RWPE2 (cell line): Measurements from ENCODE around the gene IRF2BP2.

Source experiments
- ATAC-seq: fragments of 200-7000 bp; cut with Tn5 transposase; 3 replicates; pipeline ENCODE4 v1.9.1; 2021; ENCODE audit warnings: low read depth
- DNase-seq: peaks from one replicate; pipeline ENCODE4 v3.0.0-alpha.2; 2020; ENCODE audit warnings: low spot score
- H3K27ac ChIP-seq: fragments of 450-650 bp; 2 replicates; pipeline ENCODE4 v1.5.1; 2017; ENCODE audit warnings: mild to moderate bottlenecking; ENCODE audit not compliant: poor library complexity, severe bottlenecking
- H3K27me3 ChIP-seq: fragments of 250-450 bp; sonication (Bioruptor Pico); 2 replicates; pipeline ENCODE4 v1.5.1; 2021; ENCODE audit warnings: mild to moderate bottlenecking, moderate library complexity; ENCODE audit not compliant: insufficient read depth, poor library complexity, severe bottlenecking
- H3K36me3 ChIP-seq: fragments of 250-450 bp; sonication (Bioruptor Pico); 2 replicates; pipeline ENCODE4 v1.5.1; 2020; ENCODE audit warnings: low read depth, mild to moderate bottlenecking, moderate library complexity
- H3K4me1 ChIP-seq: fragments of 250-450 bp; sonication (Bioruptor Pico); 2 replicates; pipeline ENCODE4 v1.5.1; 2021; ENCODE audit warnings: mild to moderate bottlenecking, moderate library complexity; ENCODE audit not compliant: insufficient read depth, poor library complexity, severe bottlenecking
- H3K4me3 ChIP-seq: fragments of 250-450 bp; sonication (Bioruptor Pico); 2 replicates; pipeline ENCODE4 v1.5.1; 2021; ENCODE audit warnings: mild to moderate bottlenecking, moderate library complexity; ENCODE audit not compliant: severe bottlenecking
- H3K9me3 ChIP-seq: fragments of 250-450 bp; sonication (Bioruptor Pico); 2 replicates; pipeline ENCODE4 v1.5.1; 2021; ENCODE audit warnings: mild to moderate bottlenecking, moderate library complexity; ENCODE audit not compliant: severe bottlenecking
- TF ChIP-seq, protein P1 (sequence below): fragments of 450-650 bp; IDR thresholded peaks from one replicate; pipeline ENCODE4 v1.5.1; 2017; ENCODE audit warnings: mild to moderate bottlenecking, moderate library complexity; ENCODE audit not compliant: poor library complexity, severe bottlenecking

The IRF2BP2 gene

DNA sequence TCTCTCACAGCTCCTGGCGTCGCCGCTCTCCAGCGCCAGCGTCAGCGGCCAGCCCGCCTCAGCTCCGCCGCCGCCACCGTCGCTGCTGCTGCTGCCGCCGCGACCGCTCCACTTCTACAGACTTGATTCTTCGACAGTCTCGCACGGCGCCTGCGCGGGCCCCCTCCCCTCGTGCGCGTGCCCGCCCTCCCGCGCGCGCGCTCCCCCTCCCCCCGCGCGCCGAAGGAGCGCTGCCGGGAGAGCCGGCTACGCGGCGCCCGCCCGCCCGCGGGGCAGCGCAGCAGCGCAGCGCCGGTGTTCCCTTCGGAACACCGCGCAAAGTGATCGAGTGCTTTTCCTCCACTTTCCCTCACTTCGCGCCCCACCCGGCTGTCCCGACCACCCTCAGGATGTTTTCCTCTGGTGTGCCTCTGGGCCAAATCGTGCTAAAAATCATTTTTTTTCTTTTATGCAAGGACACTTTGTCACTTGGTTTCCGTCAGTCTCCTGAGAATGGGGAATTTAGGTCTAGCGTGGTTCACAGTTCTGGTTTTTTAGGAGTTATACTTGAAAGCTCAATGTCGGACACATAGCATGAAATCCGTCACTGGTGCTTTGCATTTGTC, at the start of gene IRF2BP2:
Gene IRF2BP2 (minus strand): TSS at position 118 of the 605 bp plus-strand sequence. CDS start 684 bp downstream, outside the sequence.
- DNase-seq: peak; percentile 71
- peaks cover 37% of the 10 kb centered on the region for H3K4me1 ChIP-seq
- TF ChIP-seq, protein P1, sequence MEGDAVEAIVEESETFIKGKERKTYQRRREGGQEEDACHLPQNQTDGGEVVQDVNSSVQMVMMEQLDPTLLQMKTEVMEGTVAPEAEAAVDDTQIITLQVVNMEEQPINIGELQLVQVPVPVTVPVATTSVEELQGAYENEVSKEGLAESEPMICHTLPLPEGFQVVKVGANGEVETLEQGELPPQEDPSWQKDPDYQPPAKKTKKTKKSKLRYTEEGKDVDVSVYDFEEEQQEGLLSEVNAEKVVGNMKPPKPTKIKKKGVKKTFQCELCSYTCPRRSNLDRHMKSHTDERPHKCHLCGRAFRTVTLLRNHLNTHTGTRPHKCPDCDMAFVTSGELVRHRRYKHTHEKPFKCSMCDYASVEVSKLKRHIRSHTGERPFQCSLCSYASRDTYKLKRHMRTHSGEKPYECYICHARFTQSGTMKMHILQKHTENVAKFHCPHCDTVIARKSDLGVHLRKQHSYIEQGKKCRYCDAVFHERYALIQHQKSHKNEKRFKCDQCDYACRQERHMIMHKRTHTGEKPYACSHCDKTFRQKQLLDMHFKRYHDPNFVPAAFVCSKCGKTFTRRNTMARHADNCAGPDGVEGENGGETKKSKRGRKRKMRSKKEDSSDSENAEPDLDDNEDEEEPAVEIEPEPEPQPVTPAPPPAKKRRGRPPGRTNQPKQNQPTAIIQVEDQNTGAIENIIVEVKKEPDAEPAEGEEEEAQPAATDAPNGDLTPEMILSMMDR: no peak

DNA sequence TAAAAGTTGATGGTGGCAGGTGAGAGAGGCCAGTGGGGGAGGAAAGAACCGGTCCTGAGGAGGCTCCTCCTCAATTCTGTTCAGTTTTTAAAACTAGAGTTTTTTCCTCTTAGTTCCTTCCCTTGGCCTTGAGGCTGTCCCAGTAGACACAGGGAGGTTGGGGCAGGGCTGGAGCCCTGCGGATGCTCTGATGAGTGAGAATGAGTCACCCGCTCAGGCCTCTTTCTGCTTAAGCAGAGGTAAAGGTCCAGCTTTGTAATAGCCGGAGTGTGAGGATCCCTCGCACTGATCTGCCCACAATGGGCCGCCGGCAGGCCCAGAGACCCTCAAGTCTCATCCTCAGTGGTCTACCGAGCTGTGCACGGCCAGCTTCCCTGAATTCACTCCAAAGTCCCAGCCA, 49.6 kb upstream of the IRF2BP2 start:
- peak overlapping the region; percentile 100 for H3K27ac ChIP-seq
- no peaks in the 10 kb centered on the region for H3K27me3 ChIP-seq
- no peak overlapping the region for H3K4me3 ChIP-seq
- peaks cover 38% of the 10 kb centered on the region for H3K4me1 ChIP-seq
- TF ChIP-seq, protein P1: no peak
- H3K36me3 ChIP-seq: no peaks in the 10 kb centered on the region; the same call in 1 of the 2 replicates
- DNase-seq (no peak), ATAC-seq (peak; percentile 54)
- no peaks in the 10 kb centered on the region for H3K9me3 ChIP-seq

More for the DNA sequence above, at the start of gene IRF2BP2:
- peaks cover 34% of the 10 kb centered on the region for H3K36me3 ChIP-seq
- H3K9me3 ChIP-seq: no peaks in the 10 kb centered on the region
- no peak for ATAC-seq
- H3K27me3 ChIP-seq: no peaks in the 10 kb centered on the region
- peak within 1 kb of the TSS; percentile 63 for H3K4me3 ChIP-seq
- H3K27ac ChIP-seq: peak within 1 kb of the TSS; percentile 98

DNA sequence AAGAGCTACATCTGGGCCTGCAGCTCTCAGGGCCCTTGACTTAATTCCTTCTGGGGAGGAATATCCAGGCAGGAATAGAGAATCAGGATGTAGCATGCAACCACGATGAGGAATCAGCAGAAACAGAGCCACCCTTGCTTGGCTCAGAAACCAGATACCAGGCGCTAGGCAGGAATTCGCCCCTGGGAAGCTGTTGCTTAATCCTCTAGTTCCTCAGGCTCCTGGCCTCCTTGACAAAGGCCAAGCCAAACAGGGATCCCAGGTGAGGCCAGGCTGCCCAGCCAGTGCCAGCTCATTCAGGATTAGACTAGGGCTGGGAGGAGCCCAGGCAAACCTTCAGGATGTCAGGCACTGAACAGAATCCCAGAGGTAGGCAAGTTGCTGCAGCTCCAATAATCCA, 48.2 kb upstream of the IRF2BP2 start:
- Histone ChIP-seq H3K4me1 (peaks cover 38% of the 10 kb centered on the region), H3K27ac (peak overlapping the region; percentile 100), H3K4me3 (no peak overlapping the region), H3K9me3 (no peaks in the 10 kb centered on the region), H3K36me3 (no peaks in the 10 kb centered on the region; the same call in 1 of the 2 replicates), H3K27me3 (no peaks in the 10 kb centered on the region)
- TF ChIP-seq, protein P1: no peak
- DNase-seq (peak; percentile 93), ATAC-seq (peak; percentile 67)

DNA sequence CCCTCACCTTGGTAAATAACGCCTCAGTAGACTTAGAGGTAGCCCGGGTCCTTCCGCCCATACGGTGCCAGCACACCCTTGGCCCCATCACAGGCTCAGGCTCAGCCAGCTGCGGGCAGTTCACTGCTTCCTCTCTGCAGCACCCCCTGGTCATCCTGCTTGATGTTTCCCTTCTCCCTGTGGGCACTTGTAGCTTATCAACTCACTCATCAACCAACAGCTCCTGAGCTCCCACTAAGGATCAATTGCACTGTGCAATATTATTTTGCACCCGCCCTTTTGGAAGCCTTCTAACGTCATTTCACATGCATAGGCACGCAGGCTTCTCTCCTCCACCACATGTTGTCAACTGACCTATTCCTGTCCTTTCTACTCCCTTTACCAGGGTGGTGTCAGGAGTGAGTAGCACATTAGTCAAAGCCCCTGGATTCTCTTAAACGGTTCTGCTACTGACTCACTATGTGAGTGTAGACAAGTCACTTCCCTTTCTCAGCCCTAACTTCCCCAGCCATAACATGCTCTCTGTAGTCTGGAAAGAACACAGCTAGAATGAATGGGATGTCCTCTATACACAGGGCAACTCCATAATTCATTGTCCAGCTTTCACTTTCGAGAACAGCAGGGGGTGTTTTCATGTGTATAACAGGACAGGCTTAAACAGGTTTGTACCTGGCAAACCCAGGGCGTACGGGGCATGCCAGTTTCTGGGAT, 47.1 kb upstream of the IRF2BP2 start:
- TF ChIP-seq, protein P1: peak; percentile 11
- H3K4me3 ChIP-seq: peak overlapping the region; percentile 30
- no peaks in the 10 kb centered on the region for H3K9me3 ChIP-seq
- no peaks in the 10 kb centered on the region for H3K27me3 ChIP-seq
- H3K27ac ChIP-seq: peak overlapping the region; percentile 100
- H3K36me3 ChIP-seq: no peaks in the 10 kb centered on the region; the same call in 1 of the 2 replicates
- peaks cover 38% of the 10 kb centered on the region for H3K4me1 ChIP-seq
- DNase-seq (peak; percentile 85), ATAC-seq (peak; percentile 84)
